ENCODE measurements around the gene CD274.
"Not testable (repeated sequence)": the region's sequence is repeated elsewhere in the genome, so short reads cannot be mapped to it uniquely, and the experiment has no call there.

Gene CD274

GRCh38 chr9:5450359-5451091, at the start of gene CD274:
Gene CD274 (plus strand): TSS chr9:5450542. CDS start chr9:5456114, 5,572 bp downstream.
- DNase-seq (ENCODE audit: low spot score) = peak; percentile 90

GRCh38 chr9:5402217-5402616, 48.1 kb upstream of the CD274 start:
- peak; percentile 10 for DNase-seq (ENCODE audit: low spot score)

- DNase-seq (ENCODE audit: low spot score) = no peak
Measured at GRCh38 chr9:5408596-5408995, 41.7 kb upstream of the CD274 start.

GRCh38 chr9:5416953-5417352, 33.4 kb upstream of the CD274 start:
- no peak for DNase-seq (ENCODE audit: low spot score)

- DNase-seq (ENCODE audit: low spot score) = no peak
Measured at GRCh38 chr9:5418481-5418880, 31.9 kb upstream of the CD274 start.

- DNase-seq (ENCODE audit: low spot score) = no peak
Measured at GRCh38 chr9:5419987-5420386, 30.4 kb upstream of the CD274 start.

- no peak for DNase-seq (ENCODE audit: low spot score)
Measured at GRCh38 chr9:5421163-5421562, 29.2 kb upstream of the CD274 start.

- no peak for DNase-seq (ENCODE audit: low spot score)
Measured at GRCh38 chr9:5422276-5422675, 28.1 kb upstream of the CD274 start.

- peak; percentile 46 for DNase-seq (ENCODE audit: low spot score)
Measured at GRCh38 chr9:5425006-5425628, 25.2 kb upstream of the CD274 start.

- no peak for DNase-seq (ENCODE audit: low spot score)
Measured at GRCh38 chr9:5427005-5427404, 23.3 kb upstream of the CD274 start.

- no peak for DNase-seq (ENCODE audit: low spot score)
Measured at GRCh38 chr9:5428172-5428571, 22.2 kb upstream of the CD274 start.

- DNase-seq (ENCODE audit: low spot score) = no peak
Measured at GRCh38 chr9:5428794-5429528, 21.4 kb upstream of the CD274 start.

- no peak for DNase-seq (ENCODE audit: low spot score)
Measured at GRCh38 chr9:5429873-5430564, 20.3 kb upstream of the CD274 start.

GRCh38 chr9:5430912-5431311, 19.4 kb upstream of the CD274 start:
- no peak for DNase-seq (ENCODE audit: low spot score)

- DNase-seq (ENCODE audit: low spot score) = not testable (repeated sequence)
Measured at GRCh38 chr9:5432890-5433289, 17.5 kb upstream of the CD274 start.

- DNase-seq (ENCODE audit: low spot score) = not testable (repeated sequence)
Measured at GRCh38 chr9:5433328-5433727, 17.0 kb upstream of the CD274 start.

- not testable (repeated sequence) for DNase-seq (ENCODE audit: low spot score)
Measured at GRCh38 chr9:5433841-5434810, 16.2 kb upstream of the CD274 start.

GRCh38 chr9:5435912-5436311, 14.4 kb upstream of the CD274 start:
- no peak for DNase-seq (ENCODE audit: low spot score)

- no peak for DNase-seq (ENCODE audit: low spot score)
Measured at GRCh38 chr9:5436441-5436840, 13.9 kb upstream of the CD274 start.

GRCh38 chr9:5437254-5438216, 12.8 kb upstream of the CD274 start, which contains the start of gene PLGRKT:
Gene PLGRKT (minus strand): TSS chr9:5437925. CDS start chr9:5431977, 5,948 bp downstream.
- DNase-seq (ENCODE audit: low spot score) = peak; percentile 94
